GM19023 (cell line): Measurements from ENCODE around the gene KRTAP1-5.
"Not testable (repeated sequence)": the region's sequence is repeated elsewhere in the genome, so short reads cannot be mapped to it uniquely, and the experiment has no call there.

Experiments
- ATAC-seq: cut with Tn5 transposase; IDR thresholded peaks from one replicate; pipeline ENCODE4 v1.9.1; 2021; ENCODE audit warnings: mild to moderate bottlenecking, moderate library complexity; ENCODE audit not compliant: unreplicated experiment

KRTAP1-5 gene

GRCh38 chr17:41009301-41009760 lies 17.7 kb downstream of the KRTAP1-5 start:
- no peak for ATAC-seq

GRCh38 chr17:41008811-41009210 lies 18.2 kb downstream of the KRTAP1-5 start, which contains the start of gene KRTAP3-1:
TSS of gene KRTAP3-1 (minus strand) at chr17:41009128. CDS start at chr17:41009074, 54 bp downstream.
- no peak for ATAC-seq

- no peak for ATAC-seq
Measured at GRCh38 chr17:41004397-41004796, 22.6 kb downstream of the KRTAP1-5 start.

- ATAC-seq, result no peak
Measured at GRCh38 chr17:41003926-41004325, 23.1 kb downstream of the KRTAP1-5 start.

GRCh38 chr17:41002814-41003213 lies 24.2 kb downstream of the KRTAP1-5 start:
- no peak for ATAC-seq

- no peak for ATAC-seq
Measured at GRCh38 chr17:41001795-41002194, 25.2 kb downstream of the KRTAP1-5 start.

GRCh38 chr17:40999563-40999962 lies 27.4 kb downstream of the KRTAP1-5 start, which contains the start of gene KRTAP3-2:
TSS of gene KRTAP3-2 (minus strand) at chr17:40999906. CDS start at chr17:40999853, 53 bp downstream.
- ATAC-seq, result not testable (repeated sequence)

- no peak for ATAC-seq
Measured at GRCh38 chr17:40997361-40997760, 29.6 kb downstream of the KRTAP1-5 start.

- no peak for ATAC-seq
Measured at GRCh38 chr17:40996829-40997228, 30.2 kb downstream of the KRTAP1-5 start.

GRCh38 chr17:40995116-40995515 lies 31.9 kb downstream of the KRTAP1-5 start:
- no peak for ATAC-seq

- ATAC-seq, result no peak
Measured at GRCh38 chr17:40993839-40994238, 33.2 kb downstream of the KRTAP1-5 start, which contains the start of gene KRTAP3-3. TSS of gene KRTAP3-3 (minus strand) at chr17:40994164. CDS start at chr17:40994097, 67 bp downstream.

GRCh38 chr17:40993084-40993483 lies 33.9 kb downstream of the KRTAP1-5 start:
- ATAC-seq, result no peak

- no peak for ATAC-seq
Measured at GRCh38 chr17:40992666-40993065, 34.3 kb downstream of the KRTAP1-5 start.

- no peak for ATAC-seq
Measured at GRCh38 chr17:40986920-40987319, 40.1 kb downstream of the KRTAP1-5 start.

GRCh38 chr17:40984226-40984625 lies 42.8 kb downstream of the KRTAP1-5 start, which contains the start of gene KRT40:
TSS of gene KRT40 (minus strand) at chr17:40984326. CDS start at chr17:40984273, 53 bp downstream.
- no peak for ATAC-seq

GRCh38 chr17:40981115-40981514 lies 45.9 kb downstream of the KRTAP1-5 start:
- no peak for ATAC-seq

- ATAC-seq, result no peak
Measured at GRCh38 chr17:40980596-40980995, 46.4 kb downstream of the KRTAP1-5 start.

- ATAC-seq, result no peak
Measured at GRCh38 chr17:40980117-40980516, 46.9 kb downstream of the KRTAP1-5 start.

- no peak for ATAC-seq
Measured at GRCh38 chr17:40978575-40979151, 48.3 kb downstream of the KRTAP1-5 start.
